ENCODE data around the gene CALCOCO2. TPM values are rescaled to one million over a fixed set of nuclear protein-coding genes. Genes with fewer than 3 reads are reported as not detected.
A peak's percentile ranks its signal among the peaks of the same experiment; 100 is the strongest.
"Not testable (repeated sequence)": the region's sequence is repeated elsewhere in the genome, so short reads cannot be mapped to it uniquely, and the experiment has no call there.

Gene CALCOCO2, protein sequence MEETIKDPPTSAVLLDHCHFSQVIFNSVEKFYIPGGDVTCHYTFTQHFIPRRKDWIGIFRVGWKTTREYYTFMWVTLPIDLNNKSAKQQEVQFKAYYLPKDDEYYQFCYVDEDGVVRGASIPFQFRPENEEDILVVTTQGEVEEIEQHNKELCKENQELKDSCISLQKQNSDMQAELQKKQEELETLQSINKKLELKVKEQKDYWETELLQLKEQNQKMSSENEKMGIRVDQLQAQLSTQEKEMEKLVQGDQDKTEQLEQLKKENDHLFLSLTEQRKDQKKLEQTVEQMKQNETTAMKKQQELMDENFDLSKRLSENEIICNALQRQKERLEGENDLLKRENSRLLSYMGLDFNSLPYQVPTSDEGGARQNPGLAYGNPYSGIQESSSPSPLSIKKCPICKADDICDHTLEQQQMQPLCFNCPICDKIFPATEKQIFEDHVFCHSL
- 37.9 TPM for polyA plus RNA-seq (2013, experiment 1 of 4)
- 49.1 TPM for polyA plus RNA-seq (2013, experiment 2 of 4)
- polyA plus RNA-seq (2013, experiment 3 of 4), result 38.2 TPM
- polyA plus RNA-seq (2013, experiment 4 of 4), result 45.0 TPM

DNA sequence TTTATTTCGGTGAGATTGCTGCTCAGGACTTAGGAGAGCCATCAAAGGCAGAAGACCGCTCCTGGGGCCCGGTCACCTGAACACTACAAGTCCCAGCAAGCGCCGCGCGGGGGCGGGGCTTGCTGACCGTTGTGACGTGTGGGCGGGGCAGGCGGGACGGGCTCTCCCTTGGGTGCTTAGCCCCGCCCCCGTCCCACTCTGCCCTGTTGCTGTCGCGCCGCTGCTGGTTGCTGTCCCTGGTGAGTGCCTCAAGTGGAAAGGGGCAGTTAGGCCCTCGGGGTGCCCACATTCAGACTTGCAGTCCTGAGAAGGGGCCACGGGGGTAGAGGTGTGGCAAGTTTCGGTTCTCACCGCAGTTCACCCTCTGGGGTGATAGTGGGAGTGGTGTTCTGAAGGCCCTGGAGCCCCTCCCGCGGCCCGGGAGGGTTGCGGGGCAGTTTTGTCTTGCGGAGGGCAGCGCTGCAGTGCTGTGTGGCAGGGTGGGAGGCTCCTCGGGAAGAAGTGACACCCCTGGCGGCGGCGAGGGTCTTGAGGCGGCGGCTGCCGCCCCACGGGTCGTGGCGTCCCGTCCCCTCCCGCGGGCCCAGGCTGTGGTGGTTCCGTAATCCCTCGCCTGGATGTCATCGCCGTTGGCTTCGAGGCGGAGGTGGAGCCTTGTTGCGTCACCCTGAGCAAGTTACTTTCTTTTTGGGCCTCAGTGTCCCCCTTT lies at the start of gene CALCOCO2:
Gene CALCOCO2 (plus strand): TSS at position 196 of the 709 bp plus-strand sequence. CDS start 10,673 bp downstream, outside the sequence.
- 1 to 2% methylated on average over 48 of the region's 48 CpGs for WGBS, 2 experiments
- Histone ChIP-seq H3K36me3 (ENCODE audit: control insufficient read depth, insufficient read depth, low read length) (no peaks in the 10 kb centered on the region), H3K4me1 (ENCODE audit: control insufficient read depth, insufficient read depth, low read length) (no peaks in the 10 kb centered on the region), H3K27ac (ENCODE audit: insufficient read depth, low read depth, low read length, poor library complexity, severe bottlenecking) (no peak within 1 kb of the TSS), H3K4me3 (ENCODE audit: insufficient read depth, low read depth, low read length) (peak within 1 kb of the TSS; percentile 81), H3K9me3 (ENCODE audit: control insufficient read depth, low read length) (no peaks in the 10 kb centered on the region), H3K27me3 (ENCODE audit: control insufficient read depth, insufficient read depth, low read length, poor library complexity, severe bottlenecking) (no peaks in the 10 kb centered on the region)

DNA sequence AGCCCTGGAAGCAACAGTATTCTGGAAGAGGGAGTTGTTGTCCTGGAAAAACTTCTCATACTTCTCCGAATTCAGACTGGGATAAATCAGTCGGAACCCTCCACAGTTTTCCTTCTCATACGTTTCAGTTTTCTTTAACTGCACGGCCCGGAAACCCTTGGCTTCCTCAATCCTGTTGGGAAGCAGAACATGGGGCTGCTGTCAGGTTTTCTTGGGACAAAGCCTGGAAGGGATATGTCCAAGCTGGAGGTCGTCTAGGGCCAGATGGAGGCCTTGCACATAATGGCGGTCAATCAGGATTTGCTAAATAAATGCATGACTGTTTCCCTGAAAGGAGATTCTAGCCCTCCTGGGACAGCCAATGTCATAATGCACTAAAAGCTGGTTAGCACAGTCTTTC lies 43.0 kb upstream of the CALCOCO2 start:
- no peak overlapping the region for H3K4me3 ChIP-seq (ENCODE audit: insufficient read depth, low read depth, low read length)
- no peak overlapping the region for H3K27ac ChIP-seq (ENCODE audit: insufficient read depth, low read depth, low read length, poor library complexity, severe bottlenecking)
- WGBS, 2 experiments, result 91 to 92% methylated on average over 7 of the region's 7 CpGs
- no peaks in the 10 kb centered on the region for H3K4me1 ChIP-seq (ENCODE audit: control insufficient read depth, insufficient read depth, low read length)
- H3K27me3 ChIP-seq (ENCODE audit: control insufficient read depth, insufficient read depth, low read length, poor library complexity, severe bottlenecking), result peaks cover 9% of the 10 kb centered on the region
- no peaks in the 10 kb centered on the region for H3K36me3 ChIP-seq (ENCODE audit: control insufficient read depth, insufficient read depth, low read length)
- no peaks in the 10 kb centered on the region for H3K9me3 ChIP-seq (ENCODE audit: control insufficient read depth, low read length)

DNA sequence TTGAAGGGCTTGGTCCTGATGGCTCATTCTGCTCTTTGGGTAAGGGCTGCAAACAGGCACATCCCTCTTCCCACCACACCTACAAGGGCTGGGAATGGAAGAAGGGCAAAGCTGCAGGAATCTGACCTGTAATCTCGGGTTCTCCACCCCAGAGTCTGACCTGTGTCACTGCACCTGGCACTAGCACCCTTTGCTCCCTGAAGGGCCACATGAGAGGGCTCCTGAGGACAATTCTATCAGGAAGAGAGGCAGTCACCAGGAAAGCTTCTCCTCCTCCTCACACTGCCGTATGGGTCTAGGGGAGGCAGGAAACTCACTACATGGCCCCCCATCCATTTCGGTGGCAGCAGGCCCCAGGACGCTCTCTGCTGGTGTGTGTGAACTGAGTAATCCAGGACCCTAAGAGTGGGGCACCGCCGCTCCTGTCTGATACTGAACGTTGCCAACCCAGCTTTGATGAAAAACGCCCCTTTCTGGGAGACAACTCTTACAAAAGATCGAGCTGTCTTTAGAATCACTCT lies 40.2 kb upstream of the CALCOCO2 start:
- 38 to 39% methylated on average over 9 of the region's 9 CpGs for WGBS, 2 experiments
- Histone ChIP-seq H3K9me3 (ENCODE audit: control insufficient read depth, low read length) (no peaks in the 10 kb centered on the region), H3K36me3 (ENCODE audit: control insufficient read depth, insufficient read depth, low read length) (no peaks in the 10 kb centered on the region), H3K27ac (ENCODE audit: insufficient read depth, low read depth, low read length, poor library complexity, severe bottlenecking) (no peak overlapping the region), H3K4me3 (ENCODE audit: insufficient read depth, low read depth, low read length) (no peak overlapping the region), H3K27me3 (ENCODE audit: control insufficient read depth, insufficient read depth, low read length, poor library complexity, severe bottlenecking) (peaks cover 13% of the 10 kb centered on the region), H3K4me1 (ENCODE audit: control insufficient read depth, insufficient read depth, low read length) (no peaks in the 10 kb centered on the region)

DNA sequence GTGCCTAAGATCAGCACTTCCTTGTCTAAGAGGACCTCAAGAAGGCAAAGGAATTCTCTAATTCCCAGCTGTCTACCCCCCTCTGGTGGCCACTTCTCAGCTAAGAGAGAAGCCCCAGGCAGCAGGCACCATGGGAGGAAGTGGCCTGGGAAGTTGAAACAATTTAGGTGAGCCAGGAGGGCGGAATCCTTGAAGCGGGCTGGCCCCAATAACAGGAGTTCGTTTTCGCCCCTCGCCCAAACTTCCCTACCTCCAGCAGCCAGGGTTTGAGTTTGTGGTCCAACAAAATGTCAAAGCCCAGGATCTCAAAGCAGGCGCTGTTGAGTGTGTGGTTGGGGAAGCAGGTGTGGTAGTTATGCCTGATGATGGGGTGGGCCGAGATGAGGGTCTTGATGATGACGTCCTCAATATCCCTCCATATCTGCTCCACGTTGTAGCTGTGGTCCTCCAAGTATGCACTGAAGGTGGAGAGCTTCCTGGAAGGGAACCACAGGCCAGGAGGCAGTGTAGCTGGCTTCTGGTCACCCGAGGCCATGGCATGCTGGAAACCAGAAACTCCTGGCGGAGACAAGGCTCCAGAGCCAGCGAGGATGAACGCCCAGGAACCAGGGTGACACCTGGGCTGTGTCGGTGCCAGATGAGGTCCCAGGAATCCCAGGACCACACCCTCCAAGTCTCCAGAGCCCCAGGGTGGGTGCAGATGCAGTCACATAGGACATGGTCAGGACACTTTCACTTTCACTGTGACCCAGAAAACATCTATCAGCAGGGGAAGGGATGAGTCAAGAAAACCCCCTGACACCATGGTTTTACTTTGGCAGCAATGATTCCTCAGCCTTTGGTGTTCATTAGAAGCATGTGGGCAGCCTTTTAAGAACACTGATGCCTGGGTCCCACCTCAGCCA lies 39.5 kb upstream of the CALCOCO2 start:
- no peaks in the 10 kb centered on the region for H3K4me1 ChIP-seq (ENCODE audit: control insufficient read depth, insufficient read depth, low read length)
- H3K4me3 ChIP-seq (ENCODE audit: insufficient read depth, low read depth, low read length), result no peak overlapping the region
- peaks cover 13% of the 10 kb centered on the region for H3K27me3 ChIP-seq (ENCODE audit: control insufficient read depth, insufficient read depth, low read length, poor library complexity, severe bottlenecking)
- WGBS, 2 experiments, result 71% methylated on average over 14 of the region's 14 CpGs
- H3K36me3 ChIP-seq (ENCODE audit: control insufficient read depth, insufficient read depth, low read length), result no peaks in the 10 kb centered on the region
- H3K27ac ChIP-seq (ENCODE audit: insufficient read depth, low read depth, low read length, poor library complexity, severe bottlenecking), result no peak overlapping the region
- H3K9me3 ChIP-seq (ENCODE audit: control insufficient read depth, low read length), result no peaks in the 10 kb centered on the region

DNA sequence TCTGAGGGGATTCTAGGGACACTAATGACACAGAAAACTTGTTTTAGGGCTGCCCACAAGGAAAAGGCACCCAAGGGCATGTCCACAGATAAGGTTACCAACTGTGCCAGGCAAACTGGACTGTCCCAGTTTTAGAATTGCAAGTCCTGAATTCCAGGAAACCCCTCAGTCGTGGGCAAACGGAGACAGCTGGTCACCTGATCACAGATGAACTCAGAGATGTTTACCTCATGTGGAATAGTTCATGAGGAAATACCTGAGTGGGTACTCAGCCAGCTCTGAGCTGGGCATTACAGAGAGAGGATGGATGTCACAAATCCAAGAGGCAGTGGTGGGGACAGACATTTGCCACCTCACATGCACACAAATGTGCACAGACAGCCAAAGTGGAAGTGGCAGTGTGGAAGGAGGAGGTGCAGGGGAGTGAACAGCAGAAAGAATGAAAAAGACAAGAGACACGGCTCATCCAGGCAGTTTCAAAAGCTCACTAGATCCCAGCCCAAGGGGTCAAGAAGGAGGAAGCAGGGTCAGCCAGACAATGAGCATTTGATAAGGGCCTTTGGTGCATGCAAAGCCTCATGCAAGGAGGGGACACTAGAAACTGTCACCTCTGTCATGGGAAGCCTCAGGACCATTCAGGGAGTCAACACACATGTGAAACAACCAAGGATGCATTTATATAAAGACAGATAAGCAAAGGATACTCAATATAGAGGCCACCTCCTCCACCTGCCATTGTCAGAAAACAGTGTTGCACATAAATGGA lies 38.6 kb upstream of the CALCOCO2 start:
- Histone ChIP-seq H3K9me3 (ENCODE audit: control insufficient read depth, low read length) (no peaks in the 10 kb centered on the region), H3K27ac (ENCODE audit: insufficient read depth, low read depth, low read length, poor library complexity, severe bottlenecking) (no peak overlapping the region), H3K36me3 (ENCODE audit: control insufficient read depth, insufficient read depth, low read length) (no peaks in the 10 kb centered on the region), H3K4me3 (ENCODE audit: insufficient read depth, low read depth, low read length) (no peak overlapping the region), H3K4me1 (ENCODE audit: control insufficient read depth, insufficient read depth, low read length) (no peaks in the 10 kb centered on the region), H3K27me3 (ENCODE audit: control insufficient read depth, insufficient read depth, low read length, poor library complexity, severe bottlenecking) (peaks cover 13% of the 10 kb centered on the region)
- WGBS, 2 experiments, result 81 to 85% methylated on average over 3 of the region's 3 CpGs

DNA sequence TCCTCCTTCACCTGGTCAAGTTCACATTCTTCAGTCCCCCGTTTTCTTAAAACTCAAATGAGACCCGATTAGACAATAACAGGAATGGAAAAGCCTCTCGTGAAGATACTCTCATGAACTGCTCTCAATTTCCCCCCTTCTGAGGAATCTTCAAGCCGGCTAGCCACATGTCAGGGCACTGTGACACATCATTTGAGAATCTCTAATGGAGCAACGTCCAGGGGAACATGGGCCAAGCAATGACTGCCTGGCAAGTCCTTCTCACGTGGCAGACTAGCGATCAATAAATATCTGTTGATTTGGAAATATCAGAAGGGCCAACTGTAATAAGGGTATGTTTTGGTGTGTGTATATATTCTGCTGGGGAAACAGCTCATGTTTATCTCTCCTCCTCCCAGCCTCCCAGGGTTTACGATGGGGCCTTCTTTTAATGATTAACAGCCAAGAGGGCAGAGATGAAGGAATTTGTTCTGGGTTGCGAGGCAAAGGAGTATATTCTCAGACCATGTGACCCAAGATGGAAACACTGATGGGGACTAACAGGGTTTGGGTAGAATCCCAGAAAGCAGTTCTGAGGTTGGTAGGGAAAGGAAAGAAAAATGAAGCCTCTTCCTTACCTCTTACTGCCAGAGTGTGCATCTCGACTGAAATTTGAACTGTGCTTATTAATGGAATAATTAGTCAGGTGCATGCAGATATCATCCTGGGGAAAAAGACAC lies 35.2 kb upstream of the CALCOCO2 start:
- H3K36me3 ChIP-seq (ENCODE audit: control insufficient read depth, insufficient read depth, low read length), result no peaks in the 10 kb centered on the region
- H3K27me3 ChIP-seq (ENCODE audit: control insufficient read depth, insufficient read depth, low read length, poor library complexity, severe bottlenecking), result peaks cover 4% of the 10 kb centered on the region
- no peak overlapping the region for H3K27ac ChIP-seq (ENCODE audit: insufficient read depth, low read depth, low read length, poor library complexity, severe bottlenecking)
- no peaks in the 10 kb centered on the region for H3K4me1 ChIP-seq (ENCODE audit: control insufficient read depth, insufficient read depth, low read length)
- WGBS, 2 experiments, result 83 to 89% methylated on average over 10 of the region's 10 CpGs
- H3K4me3 ChIP-seq (ENCODE audit: insufficient read depth, low read depth, low read length), result no peak overlapping the region
- no peaks in the 10 kb centered on the region for H3K9me3 ChIP-seq (ENCODE audit: control insufficient read depth, low read length)

DNA sequence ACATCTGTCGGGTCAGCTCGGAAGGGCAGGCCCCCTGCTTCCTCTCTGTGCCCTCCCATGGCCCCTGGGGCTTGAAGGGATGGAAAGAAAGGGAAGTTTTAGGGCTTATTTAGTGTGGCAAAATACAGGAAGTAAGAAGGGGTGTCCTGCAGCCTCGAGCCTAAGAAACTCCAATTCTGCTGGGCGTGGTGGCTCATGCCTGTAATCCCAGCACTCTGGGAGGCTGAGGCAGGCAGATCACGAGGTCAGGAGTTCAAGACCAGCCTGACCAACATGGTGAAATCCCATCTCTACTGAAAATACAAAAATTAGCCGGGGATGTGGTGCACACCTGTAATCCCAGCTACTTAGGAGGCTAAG lies 34.7 kb upstream of the CALCOCO2 start:
- 82 to 87% methylated on average over 6 of the region's 6 CpGs for WGBS, 2 experiments
- H3K4me3 ChIP-seq (ENCODE audit: insufficient read depth, low read depth, low read length); H3K27me3 ChIP-seq (ENCODE audit: control insufficient read depth, insufficient read depth, low read length, poor library complexity, severe bottlenecking); H3K9me3 ChIP-seq (ENCODE audit: control insufficient read depth, low read length); H3K27ac ChIP-seq (ENCODE audit: insufficient read depth, low read depth, low read length, poor library complexity, severe bottlenecking); H3K36me3 ChIP-seq (ENCODE audit: control insufficient read depth, insufficient read depth, low read length); H3K4me1 ChIP-seq (ENCODE audit: control insufficient read depth, insufficient read depth, low read length): not testable (repeated sequence)

DNA sequence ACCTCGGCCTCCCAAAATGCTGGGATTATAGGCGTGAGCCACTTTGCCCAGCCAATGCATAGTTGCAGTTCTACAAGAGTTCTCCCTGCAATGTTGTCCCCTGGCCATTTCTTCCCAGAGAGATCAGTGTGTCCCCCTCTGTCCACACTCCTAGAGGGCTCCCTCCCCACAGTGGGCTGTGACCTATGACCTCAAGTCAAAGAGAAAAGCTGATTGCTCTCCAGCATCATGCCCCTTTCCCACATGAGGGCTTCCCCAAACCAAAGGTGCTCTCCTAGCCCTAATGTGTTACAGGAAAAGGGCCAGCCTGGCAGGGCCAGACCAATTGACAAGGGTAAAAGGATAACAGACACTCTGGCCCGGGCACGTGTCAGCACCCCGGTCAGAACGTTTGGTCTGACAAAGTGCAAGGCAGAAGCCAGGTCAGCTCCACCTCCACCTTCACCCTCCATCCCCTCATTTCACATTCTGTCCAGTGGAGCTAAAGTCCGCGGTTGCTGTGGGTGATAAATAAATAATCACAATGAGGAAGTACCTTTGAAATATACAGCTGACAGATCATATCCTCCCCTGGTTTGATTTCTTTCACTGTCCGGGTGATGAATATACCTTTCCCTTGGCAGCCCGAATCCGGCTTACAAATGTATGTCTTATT lies 31.6 kb upstream of the CALCOCO2 start:
- 89 to 95% methylated on average over 11 of the region's 11 CpGs for WGBS, 2 experiments
- H3K4me1 ChIP-seq (ENCODE audit: control insufficient read depth, insufficient read depth, low read length), result no peaks in the 10 kb centered on the region
- no peaks in the 10 kb centered on the region for H3K9me3 ChIP-seq (ENCODE audit: control insufficient read depth, low read length)
- no peaks in the 10 kb centered on the region for H3K36me3 ChIP-seq (ENCODE audit: control insufficient read depth, insufficient read depth, low read length)
- no peaks in the 10 kb centered on the region for H3K27me3 ChIP-seq (ENCODE audit: control insufficient read depth, insufficient read depth, low read length, poor library complexity, severe bottlenecking)
- no peak overlapping the region for H3K4me3 ChIP-seq (ENCODE audit: insufficient read depth, low read depth, low read length)
- no peak overlapping the region for H3K27ac ChIP-seq (ENCODE audit: insufficient read depth, low read depth, low read length, poor library complexity, severe bottlenecking)

Measured in ectodermal cell (in vitro differentiated cells).